Suppressor macrophage treated with lipopolysaccharide for 1 hour (primary cell): ENCODE results near the gene ABCC2.
A peak's percentile ranks its signal among the peaks of the same experiment; 100 is the strongest.
"Not testable (repeated sequence)": the region's sequence is repeated elsewhere in the genome, so short reads cannot be mapped to it uniquely, and the experiment has no call there.

Source experiments
- DNase-seq, 3 donors: peaks; one replicate each; pipeline ENCODE4 v3.0.0-alpha.2; 2020 to 2022

The ABCC2 gene

GRCh38 chr10:99782447-99783286, at the start of gene ABCC2:
TSS of gene ABCC2 (plus strand) at chr10:99782640. CDS start at chr10:99782845, 205 bp downstream.
- no peak for DNase-seq

- DNase-seq, result no peak
Measured at GRCh38 chr10:99733366-99733765, 49.1 kb upstream of the ABCC2 start.

GRCh38 chr10:99734111-99734510, 48.3 kb upstream of the ABCC2 start:
- DNase-seq, result not testable (repeated sequence)

GRCh38 chr10:99740260-99740659, 42.2 kb upstream of the ABCC2 start:
- no peak for DNase-seq

DNA sequence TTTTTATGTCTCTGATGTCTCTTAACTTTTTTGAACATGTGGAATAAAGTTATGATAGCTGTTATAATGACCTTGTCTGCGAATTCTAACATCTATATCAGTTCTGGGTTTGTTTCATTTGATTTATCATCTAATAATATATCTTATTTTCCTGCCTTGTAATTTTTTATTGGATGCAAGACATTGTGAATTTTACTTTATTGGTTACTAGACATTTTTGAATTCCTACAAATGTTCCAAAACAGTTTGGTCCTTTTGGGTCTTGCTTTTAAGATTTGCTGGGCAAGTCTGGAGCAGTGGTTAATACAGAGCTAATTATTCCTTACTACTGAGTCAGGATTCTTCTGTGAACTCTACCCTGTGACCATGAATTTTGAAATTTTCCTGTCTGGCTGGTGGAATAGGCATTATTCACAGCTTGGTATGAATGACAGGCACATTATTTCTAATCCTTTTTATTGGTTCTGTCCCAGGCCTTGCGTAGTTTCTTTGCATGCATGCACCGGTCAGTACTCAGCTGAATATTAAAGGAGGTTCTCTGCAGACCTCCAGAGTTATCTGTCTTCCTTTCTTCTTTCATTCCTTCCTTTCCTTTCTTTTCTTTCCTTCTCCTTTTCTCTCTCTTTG, 41.4 kb upstream of the ABCC2 start:
- no peak for DNase-seq

DNA sequence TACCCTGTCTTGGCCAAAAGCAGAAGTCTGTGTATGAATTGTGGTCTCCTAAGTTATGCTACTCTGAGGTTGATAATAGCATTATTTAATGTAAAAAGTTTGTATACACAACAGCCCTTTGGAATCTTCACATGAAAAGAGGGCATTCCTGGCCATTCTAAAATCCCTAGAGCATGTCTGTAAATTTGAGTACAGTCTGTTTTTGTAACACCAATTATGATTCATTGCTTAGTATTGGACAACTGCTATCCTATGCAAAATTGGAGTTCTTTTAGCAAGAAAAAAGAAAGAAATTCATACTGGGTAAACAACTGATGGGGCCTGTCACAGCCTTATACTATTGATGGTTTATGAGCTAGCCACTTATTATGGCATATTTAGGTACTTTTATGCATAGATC, 40.2 kb upstream of the ABCC2 start:
- no peak for DNase-seq

GRCh38 chr10:99742701-99743100, 39.7 kb upstream of the ABCC2 start:
- no peak for DNase-seq

- no peak for DNase-seq
Measured at GRCh38 chr10:99743841-99744240, 38.6 kb upstream of the ABCC2 start.

DNA sequence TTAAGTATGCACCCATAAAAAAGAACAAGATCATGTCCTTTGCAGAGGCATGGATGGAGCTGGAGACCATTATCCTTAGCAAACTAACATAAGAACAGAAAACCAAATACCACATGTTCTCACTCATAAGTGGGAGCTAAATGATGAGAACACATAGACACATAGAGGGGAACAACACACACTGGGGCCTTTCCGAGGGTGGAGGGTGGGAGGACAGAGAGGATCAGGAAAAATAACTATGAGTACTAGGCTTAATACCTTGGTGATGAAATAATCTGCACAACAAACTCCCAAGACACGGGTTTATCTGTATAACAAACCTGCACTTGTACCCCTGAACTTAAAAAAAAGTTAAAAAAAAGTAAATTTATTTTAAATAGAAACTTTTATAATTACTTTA, 36.3 kb upstream of the ABCC2 start:
- not testable (repeated sequence) for DNase-seq

DNA sequence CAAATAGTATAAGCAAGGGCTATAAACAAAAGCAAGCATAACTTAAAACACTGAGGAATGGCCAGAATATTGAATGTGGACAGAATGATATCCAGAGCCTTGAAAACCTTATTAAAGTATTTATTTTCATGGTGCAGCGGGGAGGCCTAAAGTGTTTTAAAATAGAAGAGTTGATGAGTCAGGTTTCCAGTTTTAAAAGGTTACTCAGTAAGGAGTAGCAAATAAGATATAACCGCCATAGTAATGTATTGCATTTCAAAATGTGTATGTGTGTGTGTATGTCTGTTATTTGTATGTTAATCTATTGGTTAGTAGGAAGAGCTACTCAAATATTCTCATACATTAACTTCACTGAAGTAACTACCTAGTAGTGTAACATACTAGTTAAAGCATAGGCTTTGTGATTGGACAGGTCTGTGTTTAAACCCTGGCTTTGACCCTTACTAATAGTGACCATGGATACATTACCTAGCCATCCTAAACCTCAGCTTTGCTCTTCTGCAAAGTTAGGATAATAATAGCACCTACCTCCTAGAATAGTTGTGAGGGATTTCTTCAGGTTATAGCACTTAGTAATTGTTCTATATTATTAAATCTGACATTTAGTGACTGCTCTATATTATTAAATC, 33.5 kb upstream of the ABCC2 start:
- no peak for DNase-seq

DNA sequence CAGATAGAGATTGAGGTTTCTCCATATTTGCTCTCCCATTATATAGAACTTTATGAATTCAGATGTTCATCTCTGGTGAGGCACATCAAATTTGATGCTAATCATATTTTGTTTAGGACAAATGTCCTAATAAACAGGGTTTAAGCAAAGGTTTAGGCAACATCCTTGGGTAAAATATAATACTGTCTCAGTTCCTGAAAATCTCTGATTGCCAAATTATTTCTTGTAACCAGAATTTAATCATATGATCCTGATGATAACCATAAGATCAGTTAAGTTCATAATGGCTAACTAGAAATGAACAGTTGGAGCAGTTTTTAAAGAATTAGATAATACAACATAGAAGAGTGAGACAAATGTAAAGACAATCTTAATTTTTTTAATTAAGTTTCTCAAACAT, 31.8 kb upstream of the ABCC2 start:
- no peak for DNase-seq

- no peak for DNase-seq
Measured at GRCh38 chr10:99754670-99755069, 27.8 kb upstream of the ABCC2 start.

- DNase-seq, result no peak
Measured at GRCh38 chr10:99756159-99756558, 26.3 kb upstream of the ABCC2 start.

- DNase-seq, result no peak
Measured at GRCh38 chr10:99758211-99758891, 24.1 kb upstream of the ABCC2 start.

DNA sequence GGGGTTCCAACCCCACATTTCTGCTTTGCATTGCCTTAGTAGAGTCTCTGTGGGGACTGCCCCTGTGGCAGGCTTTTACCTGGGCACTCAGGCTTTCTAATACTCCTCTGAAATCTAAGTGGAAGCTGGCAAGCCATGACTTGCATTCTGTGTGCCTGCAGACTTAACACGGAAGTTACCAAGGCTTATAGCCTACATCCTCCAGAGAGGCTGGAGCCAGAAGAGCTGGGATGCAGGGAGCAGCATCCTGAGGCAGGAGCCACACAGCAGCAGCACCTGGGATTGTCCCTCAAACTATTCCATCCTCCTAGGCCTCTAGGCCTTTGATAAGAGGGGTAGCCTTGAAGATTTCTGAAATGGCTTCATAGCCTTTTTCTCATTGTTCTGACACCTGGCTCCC, 22.1 kb upstream of the ABCC2 start:
- DNase-seq, result no peak

DNA sequence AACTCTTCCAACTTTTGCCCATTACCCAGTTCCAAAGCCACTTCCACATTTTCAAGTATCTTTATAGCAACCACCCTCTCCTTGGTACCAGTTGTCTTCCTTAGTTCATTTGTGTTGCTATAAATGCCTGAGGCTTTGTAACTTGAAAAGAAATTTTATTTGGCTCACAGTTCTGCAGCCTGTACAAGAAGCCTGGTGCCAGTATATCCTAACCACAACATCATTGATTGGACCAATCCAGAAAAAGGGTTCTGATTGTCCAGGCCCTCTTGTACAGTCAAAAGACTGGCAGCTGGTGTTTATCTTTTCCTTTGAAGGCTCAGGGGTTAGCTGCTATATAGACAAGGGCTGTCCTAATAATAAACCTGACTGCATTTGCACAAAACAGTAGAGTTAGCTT, 21.1 kb upstream of the ABCC2 start:
- no peak for DNase-seq

- DNase-seq, result no peak
Measured at GRCh38 chr10:99765672-99766301, 16.7 kb upstream of the ABCC2 start.

DNA sequence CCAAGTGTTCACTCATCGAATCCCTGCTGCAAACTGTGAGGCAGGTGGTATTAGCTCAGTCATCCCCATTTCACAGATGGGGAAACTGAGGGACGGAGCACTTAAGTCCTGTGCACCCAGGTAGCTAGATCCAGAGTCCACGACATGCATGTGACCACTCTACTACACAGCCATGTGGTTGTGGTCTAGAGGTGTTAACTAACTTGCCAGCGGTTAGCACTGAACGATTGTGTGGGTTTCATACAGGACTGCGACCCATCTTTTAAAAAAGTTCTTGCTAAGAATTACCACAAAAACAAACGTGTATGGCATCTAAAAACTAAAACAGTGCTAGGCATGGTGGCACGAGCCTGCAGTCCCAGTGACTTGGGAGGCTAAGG, 16.1 kb upstream of the ABCC2 start:
- no peak for DNase-seq

DNA sequence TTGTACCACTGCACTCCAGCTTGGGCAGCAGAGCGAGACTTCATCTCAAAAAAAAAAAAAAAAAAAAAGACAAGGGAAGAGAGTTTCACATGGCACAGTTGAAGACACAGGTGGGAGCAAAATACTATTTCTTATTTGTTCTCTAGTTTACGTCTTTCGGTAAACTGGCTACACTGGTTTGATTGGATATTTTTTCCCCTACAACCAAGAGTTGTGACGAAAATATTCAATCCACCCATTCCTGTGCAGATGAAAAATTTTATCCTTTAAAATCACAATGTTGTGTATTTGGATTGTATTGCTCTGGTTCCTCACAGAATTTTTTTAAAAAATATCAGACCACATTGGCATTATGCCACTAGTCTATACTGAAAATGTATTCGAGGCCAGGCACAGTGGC, 14.5 kb upstream of the ABCC2 start:
- no peak for DNase-seq

GRCh38 chr10:99768556-99768955, 13.9 kb upstream of the ABCC2 start:
- DNase-seq, result no peak

GRCh38 chr10:99769706-99770105, 12.7 kb upstream of the ABCC2 start:
- peak; percentile 17 to 23 (median 19) for DNase-seq

DNA sequence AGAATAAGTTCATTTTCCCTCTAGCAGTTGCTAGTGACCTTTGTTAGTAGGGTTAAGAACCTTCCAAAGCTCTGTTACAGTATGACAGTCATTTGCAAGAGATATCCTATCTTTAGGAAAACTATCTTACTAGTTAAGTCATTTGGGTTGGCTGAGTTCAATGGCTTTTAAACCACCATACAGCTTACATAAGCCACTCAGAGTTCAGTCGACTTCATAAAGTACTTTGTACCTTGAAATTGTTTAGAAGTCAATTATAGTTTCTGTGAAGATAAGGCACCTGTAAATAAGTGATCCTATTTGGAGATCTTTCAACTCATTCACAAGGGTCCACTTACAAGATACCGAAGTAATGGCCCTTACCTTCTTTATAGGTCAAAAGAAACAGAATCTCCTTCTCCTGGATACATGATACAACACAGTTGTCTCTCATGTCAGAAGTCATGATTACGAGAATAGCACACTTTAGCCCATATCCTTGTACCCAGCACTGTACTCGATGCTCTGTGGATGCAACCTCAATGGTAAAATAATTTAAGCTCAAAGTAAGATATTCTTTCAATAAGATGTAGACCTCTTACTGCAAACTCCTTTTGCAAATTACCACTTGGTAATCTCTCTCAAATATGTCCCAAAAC, 11.9 kb upstream of the ABCC2 start:
- DNase-seq, result no peak
